Endothelial cell of umbilical vein (primary cell): ENCODE results near the gene FBXO48. TPM values are rescaled to one million over a fixed set of nuclear protein-coding genes. Genes with fewer than 3 reads are reported as not detected.

ENCODE experiments used
- BruUV-seq: library from RNA; stranded (reverse); fragments of 400-500 nt; replicated peaks from 2 replicates; lab custom pipeline; 2021; lab: Mats Ljungman, UMichigan
- CTCF ChIA-PET: fragments of 300-600, 350-600 bp; sonication (Branson Sonifier 250); formaldehyde crosslinking; loops from one replicate; lab custom pipeline; 2021; ENCODE audit warnings: antibody characterized with exemption, inconsistent platforms; lab: Charles Lee
- POLR2A ChIA-PET: fragments of 300-600, 350-600 bp; sonication (Branson Sonifier 250); formaldehyde crosslinking; loops from one replicate; lab custom pipeline; 2021; ENCODE audit warnings: antibody characterized with exemption, inconsistent platforms; lab: Charles Lee
- DNase-seq: peaks from one replicate; pipeline ENCODE4 v3.0.0-alpha.2; 2011; ENCODE audit warnings: low read depth, low spot score
- FAIRE-seq: peaks from 2 replicates; lab custom pipeline; 2011; peaks lifted over from hg19 to GRCh38; lab: Jason Lieb, UNC
- H2AFZ ChIP-seq: 2 replicates; pipeline ENCODE4 v1.6.0; 2012; ENCODE audit warnings: low read depth, low read length, control low read depth, inconsistent platforms
- H3K27ac ChIP-seq: 2 replicates; pipeline ENCODE4 v1.5.1; 2011; ENCODE audit warnings: low read depth, mild to moderate bottlenecking, control low read depth, low read length, moderate library complexity; ENCODE audit not compliant: insufficient read depth
- H3K27me3 ChIP-seq, 2 experiments: 2 replicates each; pipeline versions ENCODE4 v1.6.0 to v1.6.1; 2011; ENCODE audit warnings: low read length in 2 of 2, mixed read lengths in 1 of 2; ENCODE audit not compliant: control insufficient read depth in 2 of 2, insufficient read depth in 2 of 2
- H3K36me3 ChIP-seq, 2 experiments: 2 replicates in 1 of 2; 3 replicates in 1 of 2; pipeline ENCODE4 v1.5.1; 2011; ENCODE audit warnings: low read length in 2 of 2, mild to moderate bottlenecking in 1 of 2, moderate library complexity in 1 of 2; ENCODE audit not compliant: control insufficient read depth in 2 of 2, insufficient read depth in 2 of 2; ENCODE audit errors: extremely low read depth in 1 of 2
- H3K4me1 ChIP-seq: 3 replicates; pipeline ENCODE4 v1.5.1; 2011; ENCODE audit warnings: mild to moderate bottlenecking, low read length; ENCODE audit not compliant: control insufficient read depth, insufficient read depth; ENCODE audit errors: extremely low read depth
- H3K4me2 ChIP-seq: 2 replicates; pipeline ENCODE4 v1.6.1; 2011; ENCODE audit warnings: low read length, control low read depth, mixed read lengths; ENCODE audit not compliant: insufficient read depth
- H3K4me3 ChIP-seq, 3 experiments: fragments of 200-600 bp in 1 of 3; sonication (generic), shearing (Covaris generic) in 1 of 3; replicated peaks in 1 of 3; 2 replicates each; pipeline ENCODE4 v1.5.1; 2011 to 2016; ENCODE audit warnings: control low read depth in 3 of 3, low read length in 3 of 3, mild to moderate bottlenecking in 2 of 3, inconsistent platforms in 1 of 3, low read depth in 1 of 3, moderate library complexity in 1 of 3; ENCODE audit not compliant: insufficient read depth in 1 of 3
- H3K79me2 ChIP-seq: 2 replicates; pipeline ENCODE4 v1.6.0; 2012; ENCODE audit warnings: low read length, inconsistent platforms; ENCODE audit not compliant: control insufficient read depth, insufficient read depth
- H3K9ac ChIP-seq: replicated peaks from 2 replicates; pipeline ENCODE3; 2011; ENCODE audit warnings: low read length, control low read depth; ENCODE audit not compliant: insufficient read depth; ENCODE audit errors: extremely low read depth
- H3K9me1 ChIP-seq: replicated peaks from 3 replicates; pipeline ENCODE4 v1.6.0; 2011; ENCODE audit warnings: mild to moderate bottlenecking, low read length; ENCODE audit not compliant: control insufficient read depth, insufficient read depth; ENCODE audit errors: extremely low read depth
- H3K9me3 ChIP-seq: replicated peaks from 2 replicates; pipeline ENCODE4 v1.5.1; 2012; ENCODE audit warnings: low read length, inconsistent platforms; ENCODE audit not compliant: control insufficient read depth, insufficient read depth
- H4K20me1 ChIP-seq: replicated peaks from 2 replicates; pipeline ENCODE3; 2011; ENCODE audit warnings: mild to moderate bottlenecking, low read length; ENCODE audit not compliant: control insufficient read depth, insufficient read depth; ENCODE audit errors: extremely low read depth
- CTCF ChIP-seq, 2 donors: IDR thresholded peaks; 1 replicate in 1 of 2; 2 replicates in 1 of 2; pipeline ENCODE4 v1.5.1; 2011; ENCODE audit warnings: low read length in 2 of 2, mild to moderate bottlenecking in 2 of 2, moderate library complexity in 2 of 2, control low read depth in 1 of 2, inconsistent platforms in 1 of 2, low read depth in 1 of 2; ENCODE audit not compliant: insufficient read depth in 1 of 2; ENCODE audit errors: extremely low read depth in 1 of 2
- EZH2 ChIP-seq: IDR thresholded peaks from 2 replicates; pipeline ENCODE4 v1.6.1; 2012; ENCODE audit warnings: borderline replicate concordance, low read depth, mild to moderate bottlenecking, moderate library complexity, low read length, inconsistent platforms; ENCODE audit not compliant: severe bottlenecking
- FOS ChIP-seq: IDR thresholded peaks from 2 replicates; pipeline ENCODE4 v1.6.1; 2011; ENCODE audit warnings: mild to moderate bottlenecking, low read length, moderate library complexity, borderline replicate concordance; ENCODE audit not compliant: insufficient read depth
- GATA2 ChIP-seq: IDR thresholded peaks from 2 replicates; pipeline ENCODE4 v1.7.0; 2011; ENCODE audit warnings: low read depth, mild to moderate bottlenecking, moderate library complexity, mixed read lengths, low read length; ENCODE audit not compliant: insufficient read length, insufficient read depth
- JUN ChIP-seq: IDR thresholded peaks from 2 replicates; pipeline ENCODE4 v1.6.1; 2011; ENCODE audit warnings: borderline replicate concordance, low read depth; ENCODE audit not compliant: insufficient read length, insufficient read depth
- MAX ChIP-seq: IDR thresholded peaks from 2 replicates; pipeline ENCODE4 v1.6.1; 2011; ENCODE audit not compliant: insufficient read depth, insufficient read length
- MYC ChIP-seq: IDR thresholded peaks from one replicate; pipeline ENCODE4 v1.6.1; 2011; ENCODE audit warnings: mild to moderate bottlenecking, low read depth, low read length
- POLR2A ChIP-seq: IDR thresholded peaks from 2 replicates; pipeline ENCODE4 v1.6.1; 2012; ENCODE audit warnings: low read depth, mild to moderate bottlenecking, control low read depth, low read length
- POLR2AphosphoS5 ChIP-seq: IDR thresholded peaks from 2 replicates; pipeline ENCODE4 v1.6.1; 2012; ENCODE audit warnings: low read depth, mild to moderate bottlenecking, control low read depth, low read length, moderate library complexity; ENCODE audit not compliant: insufficient read depth
- dilution Hi-C: fragments of 300-500 bp; cut with MboI; formaldehyde crosslinking; loops from one replicate; pipeline ENCODE4 v1.15.0; 2019; ENCODE audit warnings: low sequenced_read_pairs; ENCODE audit not compliant: extremely low pct_ligation_motif_present
- intact Hi-C: fragments of 100-400 bp; cut with micrococcal nuclease; formaldehyde crosslinking; loops from one replicate; pipeline ENCODE4 v1.10.0; 2022
- polyA plus RNA-seq, 4 experiments: library from polyadenylated mRNA; depleted of rRNA in 3 of 4; stranded (reverse) in 3 of 4; unstranded in 1 of 4; fragments of >200 nt; gene quantifications; 2 replicates each; pipeline versions ENCODE4 v1.2.1 to v1.2.3, GENCODE V29; 2011 to 2012; ENCODE audit warnings: missing spikeins in 1 of 4
- total RNA-seq: library from RNA; stranded (reverse); gene quantifications from 2 replicates; pipeline ENCODE4 v1.2.3, GENCODE V29; 2021

Gene FBXO48
- total and polyA plus RNA-seq, 2 donors (not counting 3 experiments of a cell fraction or from before 2014, with no cell fraction given) = 0.46 to 0.73 TPM

- dilution Hi-C loops = no loop called here
- Histone ChIP-seq H3K79me2 (no peaks in the 10 kb centered on the region), H3K27me3 (peaks cover 13 to 20% of the 10 kb centered on the region in 2 experiments), H2AFZ (no peak overlapping the region), H3K36me3 (no peaks in the 10 kb centered on the region), H4K20me1 (no peaks in the 10 kb centered on the region), H3K27ac (no peak overlapping the region), H3K4me1 (no peaks in the 10 kb centered on the region), H3K9ac (no peak overlapping the region), H3K4me2 (no peak overlapping the region), H3K9me1 (no peaks in the 10 kb centered on the region), H3K4me3 (no peak overlapping the region), H3K9me3 (no peaks in the 10 kb centered on the region)
- intact Hi-C loops = no loop called here
- BruUV-seq = no TSS peak
- ChIA-PET POLR2A (no interaction called here), CTCF (no interaction called here)
- TF ChIP-seq EZH2 (no peak), FOS (no peak), GATA2 (no peak), JUN (no peak), POLR2A (no peak), CTCF (IDR thresholded peaks at IDR 0.05; ENCODE audit: extremely low read depth in 1 of 2, insufficient read depth in 1 of 2, low read depth in 1 of 2, low read length in 2 of 2) (no peak), MYC (no peak), MAX (no peak), POLR2AphosphoS5 (no peak)
- FAIRE-seq (no peak), DNase-seq (no peak)
Observed at GRCh38 chr2:68423966-68424650, 43.0 kb downstream of the FBXO48 start.
